ENCODE results near the gene CNTFR.
A peak's percentile ranks its signal among the peaks of the same experiment; 100 is the strongest.

Gene CNTFR

DNA sequence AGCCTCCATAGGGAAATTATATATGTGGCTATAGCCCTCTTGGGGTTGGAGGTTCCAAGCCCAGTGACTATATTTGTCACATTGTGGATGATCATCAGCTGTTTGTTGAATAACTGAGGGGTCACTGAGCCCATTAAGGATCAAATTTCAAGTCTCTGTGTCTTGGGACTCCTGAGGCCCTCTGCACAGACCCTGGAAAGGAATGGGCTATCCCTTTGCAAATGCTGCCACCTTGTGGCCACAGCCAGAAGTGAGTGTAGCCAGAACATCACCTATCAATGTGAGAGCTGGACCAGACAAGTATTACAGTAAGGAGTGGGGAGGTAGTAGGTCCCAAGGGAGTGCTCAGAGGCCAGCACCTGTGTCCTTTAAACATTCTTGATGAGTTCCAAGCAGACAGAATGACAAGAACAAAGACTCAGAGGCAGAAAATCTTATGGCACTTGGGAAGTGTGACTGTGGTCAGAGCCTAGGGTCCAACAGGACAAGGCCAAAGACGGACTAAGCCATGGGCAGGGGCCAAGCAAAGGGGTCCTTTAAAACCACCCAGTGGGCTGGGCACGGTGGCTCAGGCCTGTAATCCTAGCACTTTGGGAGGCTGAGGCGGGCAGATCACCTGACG is 14.2 kb upstream of the CNTFR start:
- TF ChIP-seq, protein P1, sequence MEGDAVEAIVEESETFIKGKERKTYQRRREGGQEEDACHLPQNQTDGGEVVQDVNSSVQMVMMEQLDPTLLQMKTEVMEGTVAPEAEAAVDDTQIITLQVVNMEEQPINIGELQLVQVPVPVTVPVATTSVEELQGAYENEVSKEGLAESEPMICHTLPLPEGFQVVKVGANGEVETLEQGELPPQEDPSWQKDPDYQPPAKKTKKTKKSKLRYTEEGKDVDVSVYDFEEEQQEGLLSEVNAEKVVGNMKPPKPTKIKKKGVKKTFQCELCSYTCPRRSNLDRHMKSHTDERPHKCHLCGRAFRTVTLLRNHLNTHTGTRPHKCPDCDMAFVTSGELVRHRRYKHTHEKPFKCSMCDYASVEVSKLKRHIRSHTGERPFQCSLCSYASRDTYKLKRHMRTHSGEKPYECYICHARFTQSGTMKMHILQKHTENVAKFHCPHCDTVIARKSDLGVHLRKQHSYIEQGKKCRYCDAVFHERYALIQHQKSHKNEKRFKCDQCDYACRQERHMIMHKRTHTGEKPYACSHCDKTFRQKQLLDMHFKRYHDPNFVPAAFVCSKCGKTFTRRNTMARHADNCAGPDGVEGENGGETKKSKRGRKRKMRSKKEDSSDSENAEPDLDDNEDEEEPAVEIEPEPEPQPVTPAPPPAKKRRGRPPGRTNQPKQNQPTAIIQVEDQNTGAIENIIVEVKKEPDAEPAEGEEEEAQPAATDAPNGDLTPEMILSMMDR (IDR thresholded peaks at IDR 0.05; ENCODE audit: control insufficient read depth, extremely low read depth, insufficient read depth), result peak; percentile 97

DNA sequence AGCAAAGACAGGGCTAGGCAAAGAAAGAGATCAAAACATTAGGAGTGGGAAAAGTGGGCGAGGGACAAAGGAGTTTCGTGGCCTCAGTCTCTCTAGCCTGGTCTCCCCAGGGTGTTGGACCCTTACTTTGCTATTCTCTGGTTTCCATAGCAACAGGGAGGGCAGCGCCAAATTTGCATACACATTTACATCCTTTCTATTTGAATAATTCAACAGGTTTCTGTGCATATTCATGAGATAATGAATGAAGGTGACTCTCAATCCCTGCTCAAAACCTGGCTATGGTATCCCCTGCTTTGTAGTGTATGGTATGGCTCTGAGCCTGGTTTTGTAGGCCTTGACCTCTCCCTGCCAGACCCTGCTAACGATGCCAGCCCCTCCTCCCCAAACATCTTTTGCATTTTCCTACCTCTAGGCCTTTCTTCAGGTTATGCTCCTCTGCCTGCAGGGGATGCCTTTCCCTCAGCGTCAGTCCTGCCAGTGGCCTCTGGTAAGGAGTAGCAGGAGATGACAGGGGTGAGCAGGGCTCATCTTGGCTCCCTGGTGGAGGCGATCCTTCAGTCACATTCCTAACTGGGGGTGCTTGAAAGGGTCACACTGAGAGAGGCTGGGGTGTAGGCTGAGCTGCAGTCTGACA is 12.5 kb upstream of the CNTFR start:
- no peak for DNase-seq (ENCODE audit: low read depth)
- no peak overlapping the region for H3K4me3 ChIP-seq (ENCODE audit: low read depth, low read length)
- TF ChIP-seq, protein P1 (IDR thresholded peaks at IDR 0.05; ENCODE audit: control insufficient read depth, extremely low read depth, insufficient read depth), result no peak

More for the DNA sequence above, 14.2 kb upstream of the CNTFR start:
- peak; percentile 17 for DNase-seq (ENCODE audit: low read depth)
- H3K4me3 ChIP-seq (ENCODE audit: low read depth, low read length), result no peak overlapping the region

DNA sequence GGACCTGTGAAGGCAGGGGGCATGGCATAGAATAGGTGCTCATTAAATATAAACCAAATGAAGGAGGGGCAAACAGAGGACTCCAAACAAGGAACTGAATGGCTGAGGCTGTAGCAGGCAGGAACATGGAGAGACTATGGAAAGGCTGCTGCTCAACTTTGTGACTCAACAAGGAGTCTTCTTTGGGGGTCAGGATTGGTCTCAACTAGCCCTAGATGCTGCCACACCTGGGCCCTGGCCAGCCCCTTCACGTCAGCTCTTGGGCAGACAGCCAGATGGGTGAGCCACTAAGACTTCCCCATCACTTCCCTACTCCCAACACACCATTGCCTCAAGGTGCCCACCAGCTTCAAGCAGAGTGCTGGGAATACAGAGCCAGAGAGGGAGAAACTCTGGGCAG is 11.4 kb upstream of the CNTFR start:
- no peak overlapping the region for H3K4me3 ChIP-seq (ENCODE audit: low read depth, low read length)
- TF ChIP-seq, protein P1 (IDR thresholded peaks at IDR 0.05; ENCODE audit: control insufficient read depth, extremely low read depth, insufficient read depth), result no peak
- no peak for DNase-seq (ENCODE audit: low read depth)

DNA sequence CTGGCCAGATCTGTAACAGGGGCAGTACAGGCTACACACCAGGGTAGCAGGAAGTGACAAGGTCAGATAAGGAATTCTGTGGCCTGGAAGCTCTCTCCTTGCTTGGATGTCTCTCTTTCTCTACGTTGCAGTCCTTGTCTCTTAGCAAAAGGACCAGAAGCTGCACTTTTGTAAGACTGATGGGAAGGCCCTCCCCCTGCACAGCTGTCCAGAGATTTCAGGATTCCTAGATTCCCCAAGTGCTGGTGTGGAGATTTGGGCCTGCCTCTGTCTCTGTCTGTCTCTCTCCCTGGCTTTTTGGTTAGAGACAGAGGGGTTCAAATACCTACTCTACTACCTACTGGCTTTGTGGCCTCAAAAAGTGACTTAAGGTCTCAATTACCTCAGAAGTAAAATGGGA is 10.0 kb upstream of the CNTFR start:
- DNase-seq (ENCODE audit: low read depth), result no peak
- TF ChIP-seq, protein P1 (IDR thresholded peaks at IDR 0.05; ENCODE audit: control insufficient read depth, extremely low read depth, insufficient read depth), result no peak

DNA sequence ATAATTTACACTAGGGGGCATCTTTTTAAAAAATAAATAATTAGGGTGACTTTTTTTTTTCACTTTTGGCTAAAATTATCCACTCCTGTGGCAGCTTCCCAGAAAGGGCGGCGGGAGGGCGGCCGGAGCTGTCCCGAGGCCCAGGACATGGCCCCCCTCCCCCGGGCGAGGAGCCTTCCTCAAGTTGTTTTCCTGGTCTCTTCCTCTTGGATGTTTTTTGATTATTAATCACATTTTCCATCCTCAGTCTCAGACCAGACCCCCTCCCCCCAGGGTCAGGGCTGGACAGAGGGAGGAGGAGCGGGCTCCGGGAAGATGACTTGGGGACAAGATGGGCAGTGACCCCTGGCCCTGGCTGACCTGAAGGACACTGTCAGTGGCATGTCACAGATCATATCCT is 4.7 kb upstream of the CNTFR start:
- TF ChIP-seq, protein P1 (IDR thresholded peaks at IDR 0.05; ENCODE audit: control insufficient read depth, extremely low read depth, insufficient read depth), result no peak
- no peak overlapping the region for H3K4me3 ChIP-seq (ENCODE audit: low read depth, low read length)
- no peak for DNase-seq (ENCODE audit: low read depth)

More for the DNA sequence above, 10.0 kb upstream of the CNTFR start:
- no peak overlapping the region for H3K4me3 ChIP-seq (ENCODE audit: low read depth, low read length)

DNA sequence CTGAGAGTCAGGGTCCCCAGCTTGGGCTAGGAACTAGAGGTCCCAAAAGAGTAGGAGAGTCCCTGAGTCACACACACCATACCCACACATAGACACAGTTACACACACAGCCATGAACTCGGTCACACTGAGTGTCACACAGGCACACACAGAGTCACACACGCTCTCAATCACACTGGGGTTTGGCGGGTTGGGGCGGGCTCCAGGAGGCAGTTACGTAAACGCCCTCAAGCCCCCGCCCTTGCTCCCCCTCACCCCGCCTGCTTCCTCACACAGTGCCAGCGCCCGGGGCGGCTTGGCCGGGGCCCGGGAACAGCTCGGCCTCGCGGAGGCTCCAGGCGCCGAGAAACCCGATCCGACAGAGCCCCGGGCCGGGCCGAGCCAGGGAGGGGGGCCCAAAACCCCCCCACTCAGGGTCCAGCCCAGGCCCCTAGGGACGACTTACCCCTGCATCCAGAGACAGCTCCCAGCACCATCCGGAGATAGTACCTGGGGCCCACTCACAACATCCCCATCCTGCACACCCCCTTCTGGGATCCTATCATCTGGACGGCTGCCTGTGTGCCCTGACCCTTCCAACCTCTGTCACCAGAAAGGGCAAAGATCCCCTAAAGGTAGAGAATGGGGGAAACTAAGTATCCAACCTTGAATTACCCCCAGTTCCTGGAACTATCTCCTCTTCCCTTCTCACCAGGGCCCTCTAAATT is 3.5 kb upstream of the CNTFR start:
- TF ChIP-seq, protein P1 (IDR thresholded peaks at IDR 0.05; ENCODE audit: control insufficient read depth, extremely low read depth, insufficient read depth), result no peak
- DNase-seq (ENCODE audit: low read depth), result no peak
- H3K4me3 ChIP-seq (ENCODE audit: low read depth, low read length), result no peak overlapping the region

Data from LNCaP clone FGC (cell line).